Jurkat, Clone E6-1 (cell line): ENCODE data around the gene KRTAP29-1.
"Not testable (repeated sequence)": the region's sequence is repeated elsewhere in the genome, so short reads cannot be mapped to it uniquely, and the experiment has no call there.

Source experiments
- DNase-seq: peaks from one replicate; pipeline ENCODE4 v3.0.0-alpha.2; 2011; ENCODE audit warnings: low read depth, low spot score
- H3K4me3 ChIP-seq: 2 replicates; pipeline ENCODE4 v1.5.1; 2011; ENCODE audit warnings: mild to moderate bottlenecking, low read length, control low read depth, moderate library complexity

KRTAP29-1 gene

DNA sequence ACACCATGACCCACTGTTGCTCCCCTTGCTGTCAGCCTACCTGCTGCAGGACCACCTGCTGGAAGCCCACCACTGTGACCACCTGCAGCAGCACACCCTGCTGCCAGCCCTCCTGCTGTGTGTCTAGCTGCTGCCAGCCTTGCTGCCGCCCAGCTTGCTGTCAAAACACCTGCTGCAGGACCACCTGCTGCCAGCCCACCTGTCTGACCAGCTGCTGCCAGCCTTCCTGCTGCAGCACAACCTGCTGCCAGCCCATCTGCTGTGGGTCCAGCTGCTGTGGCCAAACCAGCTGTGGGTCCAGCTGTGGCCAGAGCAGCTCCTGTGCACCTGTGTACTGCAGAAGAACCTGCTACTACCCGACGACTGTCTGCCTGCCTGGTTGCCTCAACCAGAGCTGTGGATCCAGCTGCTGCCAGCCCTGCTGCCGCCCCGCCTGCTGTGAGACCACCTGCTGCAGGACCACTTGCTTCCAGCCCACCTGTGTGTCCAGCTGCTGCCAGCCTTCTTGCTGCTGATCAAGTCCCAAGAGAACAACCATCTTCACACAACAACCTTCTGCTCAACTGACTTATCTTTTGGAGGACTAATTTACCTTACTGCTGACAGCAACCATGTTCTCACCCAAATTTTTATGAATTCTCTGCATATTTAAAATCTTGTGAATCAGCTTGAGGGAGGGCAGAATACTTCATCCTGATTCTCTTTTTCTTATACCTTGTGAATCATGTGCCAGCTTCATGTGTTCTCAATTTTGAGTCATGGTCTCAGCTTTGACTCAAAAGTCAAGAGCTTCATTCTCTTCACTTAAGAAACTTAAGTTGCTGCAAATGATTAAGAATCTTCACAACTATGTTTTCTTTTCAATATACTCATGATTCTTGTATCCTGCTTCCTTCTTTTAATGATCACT, 47.0 kb downstream of the KRTAP29-1 start, which contains the start of gene KRTAP9-9:
KRTAP9-9 (plus strand) TSS at position 4 of the 910 bp plus-strand sequence.
- H3K4me3 ChIP-seq, DNase-seq: not testable (repeated sequence)

DNA sequence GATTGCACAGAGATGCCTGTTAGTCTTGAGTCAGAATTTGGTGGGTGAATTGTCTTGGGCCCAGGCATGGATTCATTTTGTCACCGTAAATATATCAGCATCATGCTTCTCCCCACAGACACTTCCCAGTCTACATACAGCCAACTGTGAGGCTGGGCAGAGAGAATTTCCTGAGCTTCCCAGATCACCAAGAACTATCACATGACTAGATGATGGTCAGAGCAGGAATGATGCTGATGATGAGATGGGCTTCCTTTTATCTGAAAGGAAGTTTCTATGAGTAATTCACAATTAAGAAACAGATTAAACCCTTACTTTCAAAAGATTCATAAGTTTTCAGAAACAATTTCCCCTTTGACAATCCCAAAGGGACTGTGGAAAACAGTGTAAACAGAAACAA, 47.8 kb downstream of the KRTAP29-1 start:
- no peak for DNase-seq
- no peak overlapping the region for H3K4me3 ChIP-seq
